HepG2 (cell line): ENCODE measurements around the gene NOP58. TPM values are rescaled to one million over a fixed set of nuclear protein-coding genes. Genes with fewer than 3 reads are reported as not detected.

Experiments used
- BORCS8-MEF2B ChIP-seq: sonication (generic); formaldehyde crosslinking; IDR thresholded peaks from 2 replicates; pipeline ENCODE4 v1.8.0; 2022; ENCODE audit warnings: mild to moderate bottlenecking, missing genetic modification reagents
- CCDC6 ChIP-seq: sonication (generic); formaldehyde crosslinking; IDR thresholded peaks from 2 replicates; pipeline ENCODE4 v1.8.1; 2022; ENCODE audit warnings: mild to moderate bottlenecking, missing genetic modification reagents, moderate library complexity
- ELF3 ChIP-seq: IDR thresholded peaks from 2 replicates; pipeline ENCODE4 v1.6.1; 2016; ENCODE audit warnings: missing genetic modification reagents, missing compliant biosample characterization
- FLYWCH1 ChIP-seq: sonication (generic); formaldehyde crosslinking; IDR thresholded peaks from 2 replicates; pipeline ENCODE4 v1.8.1; 2023; ENCODE audit warnings: mild to moderate bottlenecking, missing genetic modification reagents
- GFI1 ChIP-seq: sonication (generic); formaldehyde crosslinking; IDR thresholded peaks from 2 replicates; pipeline ENCODE4 v1.5.0; 2020; ENCODE audit warnings: missing genetic modification reagents, mild to moderate bottlenecking, borderline replicate concordance
- HCFC1 ChIP-seq: fragments of 150-350 bp; IDR thresholded peaks from 2 replicates; pipeline ENCODE4 v1.6.1; 2014; ENCODE audit warnings: low read depth, low read length
- KLF13 ChIP-seq: sonication (generic); formaldehyde crosslinking; IDR thresholded peaks from 2 replicates; pipeline ENCODE4 v1.4.0; 2020; ENCODE audit warnings: mild to moderate bottlenecking, missing genetic modification reagents
- PAF1 ChIP-seq: IDR thresholded peaks from 2 replicates; pipeline ENCODE4 v1.6.1; 2016; ENCODE audit warnings: missing genetic modification reagents, missing compliant biosample characterization
- RFX5 ChIP-seq: IDR thresholded peaks from 2 replicates; pipeline ENCODE4 v1.6.1; 2011; ENCODE audit warnings: low read depth, low read length, improper control_type of control experiment
- SIN3B ChIP-seq: fragments of 150-350 bp; IDR thresholded peaks from 2 replicates; pipeline ENCODE4 v1.6.1; 2014; ENCODE audit warnings: low read length
- SOX5 ChIP-seq: IDR thresholded peaks from 2 replicates; pipeline ENCODE4 v1.6.1; 2016; ENCODE audit warnings: borderline replicate concordance
- TCF12 ChIP-seq, 2 experiments: fragments of 450-650 bp in 1 of 2; sonication (generic) in 1 of 2; formaldehyde crosslinking in 1 of 2; IDR thresholded peaks; 2 replicates each; pipeline versions ENCODE4 v1.6.1 to v1.8.0; 2017 to 2022; ENCODE audit warnings: antibody characterized with exemption in 1 of 2, mild to moderate bottlenecking in 1 of 2, missing genetic modification reagents in 1 of 2, moderate library complexity in 1 of 2
- TOE1 ChIP-seq: sonication (generic); formaldehyde crosslinking; IDR thresholded peaks from 2 replicates; pipeline ENCODE4 v1.4.0; 2020; ENCODE audit warnings: mild to moderate bottlenecking, missing genetic modification reagents
- ZKSCAN1 ChIP-seq: fragments of 150-350 bp; IDR thresholded peaks from 2 replicates; pipeline ENCODE4 v1.6.1; 2014; ENCODE audit warnings: low read length
- ZNF34 ChIP-seq: sonication (generic); formaldehyde crosslinking; IDR thresholded peaks from 2 replicates; pipeline ENCODE4 v1.4.0; 2020; ENCODE audit warnings: mild to moderate bottlenecking, missing genetic modification reagents, borderline replicate concordance
- ZNF737 ChIP-seq: sonication (generic); formaldehyde crosslinking; IDR thresholded peaks from 2 replicates; pipeline ENCODE4 v1.5.0; 2020; ENCODE audit warnings: missing genetic modification reagents, mild to moderate bottlenecking, borderline replicate concordance
- ZNF781 ChIP-seq: sonication (generic); formaldehyde crosslinking; IDR thresholded peaks from 2 replicates; pipeline ENCODE4 v1.5.1; 2020; ENCODE audit warnings: borderline replicate concordance, mild to moderate bottlenecking, missing genetic modification reagents; ENCODE audit errors: not compliant biosample characterization
- polyA plus RNA-seq, 8 experiments: library from polyadenylated mRNA; depleted of rRNA in 3 of 8; stranded (reverse) in 7 of 8; unstranded in 1 of 8; fragments of >200 nt; fragmentation: Illumina TruSeq in 4 of 8; extraction: Trizol in 4 of 8; gene quantifications; 2 replicates each; pipeline versions ENCODE4 v1.2.1 to v1.2.3, GENCODE V29; 2011 to 2016; ENCODE audit warnings: low read depth in 4 of 8, missing spikeins in 1 of 8, mixed read lengths in 1 of 8; ENCODE audit not compliant: insufficient read depth in 1 of 8
- total RNA-seq, 5 experiments: library from RNA; depleted of rRNA; stranded (reverse); fragments of >200 nt; fragmentation: Illumina TruSeq; extraction: Trizol; gene quantifications; 2 replicates each; pipeline ENCODE4 v1.2.3, GENCODE V29; 2016; ENCODE audit warnings: low read depth in 1 of 5
- TF ChIP-seq, protein P1 (sequence below): sonication (generic); formaldehyde crosslinking; IDR thresholded peaks from 2 replicates; pipeline ENCODE4 v1.4.0; 2020; ENCODE audit warnings: low read depth, mild to moderate bottlenecking, missing genetic modification reagents
- TF ChIP-seq, protein P2 (sequence below): sonication (generic); IDR thresholded peaks from 2 replicates; pipeline ENCODE4 v1.6.1; 2016; ENCODE audit warnings: low read depth, borderline replicate concordance
- TF ChIP-seq, protein P3 (sequence below): sonication (generic); formaldehyde crosslinking; IDR thresholded peaks from 2 replicates; pipeline ENCODE4 v1.4.0; 2020; ENCODE audit warnings: missing genetic modification reagents, borderline replicate concordance
- TF ChIP-seq, protein P4 (sequence below): sonication (generic); formaldehyde crosslinking; IDR thresholded peaks from 2 replicates; pipeline ENCODE4 v1.8.0; 2022; ENCODE audit warnings: mild to moderate bottlenecking, missing genetic modification reagents, borderline replicate concordance
- TF ChIP-seq, protein P5 (sequence below): sonication (generic); formaldehyde crosslinking; IDR thresholded peaks from 2 replicates; pipeline ENCODE4 v1.4.0; 2020; ENCODE audit warnings: missing genetic modification reagents, mild to moderate bottlenecking, borderline replicate concordance

NOP58 gene
- total and polyA plus RNA-seq, 2 of the 13 experiments (the other 11 are each of a cell fraction or from before 2014, with no cell fraction given), result 74.9 to 203 TPM

DNA sequence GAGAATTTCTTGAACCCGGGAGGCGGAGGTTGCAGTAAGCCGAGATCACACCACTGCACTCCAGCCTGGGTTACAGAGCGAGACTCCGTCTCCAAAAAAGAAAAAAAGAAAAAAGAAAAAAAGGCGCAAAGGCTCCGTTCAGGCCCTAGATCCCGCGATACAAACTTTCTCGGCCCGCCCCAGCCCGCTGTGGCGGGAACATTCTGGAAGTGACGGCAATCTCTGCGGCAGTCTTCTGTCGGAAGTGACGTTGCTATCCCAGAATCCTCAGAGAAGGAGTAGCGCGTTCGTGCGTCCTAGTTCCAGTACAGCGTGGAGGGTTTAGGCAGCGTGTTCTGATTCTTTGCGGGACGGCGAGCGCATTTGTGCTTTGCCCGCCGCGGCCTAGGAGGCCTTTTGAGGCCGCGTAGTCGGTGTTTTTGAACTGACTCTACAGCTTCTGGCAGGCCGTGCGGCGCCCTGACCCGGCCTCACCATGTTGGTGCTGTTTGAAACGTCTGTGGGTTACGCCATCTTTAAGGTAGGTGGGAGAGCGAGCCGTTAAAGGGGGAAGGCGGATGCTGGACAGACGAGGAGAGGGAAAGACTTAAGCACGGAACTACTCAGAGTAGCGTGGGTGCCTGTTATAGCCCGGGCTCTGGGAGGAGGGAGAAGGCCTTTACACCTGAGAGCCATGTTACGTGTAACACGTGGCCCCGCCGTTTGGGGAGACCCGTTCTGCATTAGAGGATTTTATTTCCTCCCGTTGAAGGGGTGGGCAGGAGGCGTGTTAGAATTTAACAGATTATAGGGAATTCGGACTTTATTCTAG, at the start of gene NOP58 (continued):
- TF ChIP-seq, protein P1, sequence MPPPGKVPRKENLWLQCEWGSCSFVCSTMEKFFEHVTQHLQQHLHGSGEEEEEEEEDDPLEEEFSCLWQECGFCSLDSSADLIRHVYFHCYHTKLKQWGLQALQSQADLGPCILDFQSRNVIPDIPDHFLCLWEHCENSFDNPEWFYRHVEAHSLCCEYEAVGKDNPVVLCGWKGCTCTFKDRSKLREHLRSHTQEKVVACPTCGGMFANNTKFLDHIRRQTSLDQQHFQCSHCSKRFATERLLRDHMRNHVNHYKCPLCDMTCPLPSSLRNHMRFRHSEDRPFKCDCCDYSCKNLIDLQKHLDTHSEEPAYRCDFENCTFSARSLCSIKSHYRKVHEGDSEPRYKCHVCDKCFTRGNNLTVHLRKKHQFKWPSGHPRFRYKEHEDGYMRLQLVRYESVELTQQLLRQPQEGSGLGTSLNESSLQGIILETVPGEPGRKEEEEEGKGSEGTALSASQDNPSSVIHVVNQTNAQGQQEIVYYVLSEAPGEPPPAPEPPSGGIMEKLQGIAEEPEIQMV (CRISPR knock-in tag), result peak; percentile 78; the same call in 1 of the 2 replicates
- peak; percentile 95 for TF ChIP-seq CCDC6 (CRISPR knock-in tag)
- TF ChIP-seq GFI1 (CRISPR knock-in tag), result peak; percentile 89
- TF ChIP-seq HCFC1, result peak; percentile 54; the same call in 1 of the 2 replicates
- TF ChIP-seq, protein P2, sequence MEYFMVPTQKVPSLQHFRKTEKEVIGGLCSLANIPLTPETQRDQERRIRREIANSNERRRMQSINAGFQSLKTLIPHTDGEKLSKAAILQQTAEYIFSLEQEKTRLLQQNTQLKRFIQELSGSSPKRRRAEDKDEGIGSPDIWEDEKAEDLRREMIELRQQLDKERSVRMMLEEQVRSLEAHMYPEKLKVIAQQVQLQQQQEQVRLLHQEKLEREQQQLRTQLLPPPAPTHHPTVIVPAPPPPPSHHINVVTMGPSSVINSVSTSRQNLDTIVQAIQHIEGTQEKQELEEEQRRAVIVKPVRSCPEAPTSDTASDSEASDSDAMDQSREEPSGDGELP, result no peak; the same call in 1 of the 2 replicates
- TF ChIP-seq SOX5 (CRISPR knock-in tag), result peak; percentile 76
- TF ChIP-seq SIN3B, result peak; percentile 66
- TF ChIP-seq ZNF781 (CRISPR knock-in tag), result peak; percentile 97
- TF ChIP-seq, protein P3, sequence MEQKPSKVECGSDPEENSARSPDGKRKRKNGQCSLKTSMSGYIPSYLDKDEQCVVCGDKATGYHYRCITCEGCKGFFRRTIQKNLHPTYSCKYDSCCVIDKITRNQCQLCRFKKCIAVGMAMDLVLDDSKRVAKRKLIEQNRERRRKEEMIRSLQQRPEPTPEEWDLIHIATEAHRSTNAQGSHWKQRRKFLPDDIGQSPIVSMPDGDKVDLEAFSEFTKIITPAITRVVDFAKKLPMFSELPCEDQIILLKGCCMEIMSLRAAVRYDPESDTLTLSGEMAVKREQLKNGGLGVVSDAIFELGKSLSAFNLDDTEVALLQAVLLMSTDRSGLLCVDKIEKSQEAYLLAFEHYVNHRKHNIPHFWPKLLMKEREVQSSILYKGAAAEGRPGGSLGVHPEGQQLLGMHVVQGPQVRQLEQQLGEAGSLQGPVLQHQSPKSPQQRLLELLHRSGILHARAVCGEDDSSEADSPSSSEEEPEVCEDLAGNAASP (CRISPR knock-in tag), result peak; percentile 82
- TF ChIP-seq, protein P4, sequence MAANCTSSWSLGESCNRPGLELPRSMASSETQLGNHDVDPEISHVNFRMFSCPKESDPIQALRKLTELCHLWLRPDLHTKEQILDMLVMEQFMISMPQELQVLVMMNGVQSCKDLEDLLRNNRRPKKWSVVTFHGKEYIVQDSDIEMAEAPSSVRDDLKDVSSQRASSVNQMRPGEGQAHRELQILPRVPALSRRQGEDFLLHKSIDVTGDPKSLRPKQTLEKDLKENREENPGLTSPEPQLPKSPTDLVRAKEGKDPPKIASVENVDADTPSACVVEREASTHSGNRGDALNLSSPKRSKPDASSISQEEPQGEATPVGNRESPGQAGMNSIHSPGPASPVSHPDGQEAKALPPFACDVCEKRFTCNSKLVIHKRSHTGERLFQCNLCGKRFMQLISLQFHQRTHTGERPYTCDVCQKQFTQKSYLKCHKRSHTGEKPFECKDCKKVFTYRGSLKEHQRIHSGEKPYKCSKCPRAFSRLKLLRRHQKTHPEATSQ (CRISPR knock-in tag), result no peak; the same call in 1 of the 2 replicates
- TF ChIP-seq ZNF737 (CRISPR knock-in tag), result peak; percentile 94; the same call in 1 of the 2 replicates
- no peak for TF ChIP-seq TOE1 (CRISPR knock-in tag)
- no peak for TF ChIP-seq FLYWCH1
- TF ChIP-seq, protein P5, sequence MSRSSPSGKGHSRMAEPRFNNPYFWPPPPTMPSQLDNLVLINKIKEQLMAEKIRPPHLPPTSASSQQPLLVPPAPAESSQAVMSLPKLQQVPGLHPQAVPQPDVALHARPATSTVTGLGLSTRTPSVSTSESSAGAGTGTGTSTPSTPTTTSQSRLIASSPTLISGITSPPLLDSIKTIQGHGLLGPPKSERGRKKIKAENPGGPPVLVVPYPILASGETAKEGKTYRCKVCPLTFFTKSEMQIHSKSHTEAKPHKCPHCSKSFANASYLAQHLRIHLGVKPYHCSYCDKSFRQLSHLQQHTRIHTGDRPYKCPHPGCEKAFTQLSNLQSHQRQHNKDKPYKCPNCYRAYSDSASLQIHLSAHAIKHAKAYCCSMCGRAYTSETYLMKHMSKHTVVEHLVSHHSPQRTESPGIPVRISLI (CRISPR knock-in tag), result peak; percentile 93
- peak; percentile 74 for TF ChIP-seq ELF3
- peak; percentile 90 for TF ChIP-seq BORCS8-MEF2B (CRISPR knock-in tag)
- TF ChIP-seq TCF12 (IDR thresholded peaks at IDR 0.05), result no peak
- TF ChIP-seq TCF12 (CRISPR knock-in tag; IDR thresholded peaks at IDR 0.05), result peak; percentile 33
- no peak for TF ChIP-seq PAF1
- 0 out of 2 replicates have a peak, but pooled peaks have one; percentile 78 for TF ChIP-seq ZNF34 (CRISPR knock-in tag)
- TF ChIP-seq ZKSCAN1, result no peak
- peak; percentile 37; the same call in 1 of the 2 replicates for TF ChIP-seq KLF13 (CRISPR knock-in tag)
- peak; percentile 61; the same call in 1 of the 2 replicates for TF ChIP-seq RFX5
